Hepatocyte (in vitro differentiated cells): ENCODE data around the gene LMOD2. TPM values are rescaled to one million over a fixed set of nuclear protein-coding genes. Genes with fewer than 3 reads are reported as not detected.

Experiments used
- DNase-seq: peaks from one replicate; pipeline ENCODE4 v3.0.0-alpha.2; 2016; ENCODE audit warnings: low spot score
- H2AFZ ChIP-seq: fragments of 200-600 bp; sonication (generic); 2 replicates; pipeline ENCODE4 v1.6.0; 2016; ENCODE audit warnings: antibody characterized with exemption, mild to moderate bottlenecking
- H3K27ac ChIP-seq: fragments of 200-600 bp; sonication (generic); 2 replicates; pipeline ENCODE4 v1.5.1; 2016; ENCODE audit warnings: mild to moderate bottlenecking
- H3K27me3 ChIP-seq: fragments of 200-600 bp; sonication (generic); 2 replicates; pipeline ENCODE4 v1.6.1; 2016
- H3K36me3 ChIP-seq: fragments of 200-600 bp; sonication (generic); replicated peaks from 2 replicates; pipeline ENCODE4 v1.5.1; 2016; ENCODE audit warnings: low read depth; ENCODE audit not compliant: insufficient read depth
- H3K4me1 ChIP-seq: fragments of 200-600 bp; sonication (generic); 2 replicates; pipeline ENCODE4 v1.5.1; 2016; ENCODE audit warnings: mild to moderate bottlenecking, moderate library complexity; ENCODE audit not compliant: insufficient read depth
- H3K4me2 ChIP-seq: fragments of 200-600 bp; sonication (generic); 2 replicates; pipeline ENCODE4 v1.6.0; 2016
- H3K4me3 ChIP-seq: fragments of 200-600 bp; sonication (generic); 2 replicates; pipeline ENCODE4 v1.5.1; 2016; ENCODE audit warnings: mild to moderate bottlenecking
- H3K79me2 ChIP-seq: fragments of 200-600 bp; sonication (generic); 2 replicates; pipeline ENCODE4 v1.6.0; 2017; ENCODE audit warnings: mild to moderate bottlenecking
- H3K9me2 ChIP-seq: fragments of 200-600 bp; sonication (generic); replicated peaks from 2 replicates; pipeline ENCODE4 v1.6.0; 2017; ENCODE audit warnings: mild to moderate bottlenecking; ENCODE audit not compliant: insufficient read depth
- H3K9me3 ChIP-seq: fragments of 200-600 bp; sonication (generic); 2 replicates; pipeline ENCODE4 v1.5.1; 2016; ENCODE audit warnings: low read depth, mild to moderate bottlenecking
- H4K20me1 ChIP-seq: fragments of 200-600 bp; sonication (generic); 2 replicates; pipeline ENCODE4 v1.6.0; 2016; ENCODE audit warnings: mild to moderate bottlenecking; ENCODE audit not compliant: insufficient read depth, poor library complexity, severe bottlenecking
- EZH2 ChIP-seq: fragments of 200-600 bp; sonication (generic); IDR thresholded peaks from 2 replicates; pipeline ENCODE4 v1.6.1; 2016; ENCODE audit warnings: antibody characterized with exemption, mild to moderate bottlenecking, borderline replicate concordance
- EZH2phosphoT487 ChIP-seq: fragments of 200-600 bp; sonication (generic); IDR thresholded peaks from one replicate; pipeline ENCODE4 v1.6.1; 2018; ENCODE audit warnings: antibody characterized with exemption, mild to moderate bottlenecking, low read depth, moderate library complexity; ENCODE audit not compliant: unreplicated experiment, severe bottlenecking
- WGBS: methylation state at CpG from one replicate; pipeline ENCODE4 v1.1.6; 2016; ENCODE audit warnings: low lambda C conversion rate; ENCODE audit errors: missing lambda C conversion rate; 5-methylcytosine and 5-hydroxymethylcytosine counted together
- polyA plus RNA-seq: library from polyadenylated mRNA; unstranded; fragments of >200 nt; fragmentation: Nextera tagmentation; extraction: Ambion mirVana; gene quantifications from 2 replicates; pipeline ENCODE4 v1.2.1, GENCODE V29; 2016
- total RNA-seq: library from RNA; depleted of rRNA; stranded (reverse); fragments of >200 nt; gene quantifications from 2 replicates; pipeline ENCODE4 v1.2.3, GENCODE V29; 2014
- TF ChIP-seq, protein P1 (sequence below): fragments of 200-600 bp; sonication (generic); IDR thresholded peaks from 2 replicates; pipeline ENCODE4 v1.5.1; 2016; ENCODE audit warnings: antibody characterized with exemption, mild to moderate bottlenecking; ENCODE audit not compliant: poor library complexity

LMOD2 gene
- total and polyA plus RNA-seq, 2 experiments from 2014 or later = not detected

DNA sequence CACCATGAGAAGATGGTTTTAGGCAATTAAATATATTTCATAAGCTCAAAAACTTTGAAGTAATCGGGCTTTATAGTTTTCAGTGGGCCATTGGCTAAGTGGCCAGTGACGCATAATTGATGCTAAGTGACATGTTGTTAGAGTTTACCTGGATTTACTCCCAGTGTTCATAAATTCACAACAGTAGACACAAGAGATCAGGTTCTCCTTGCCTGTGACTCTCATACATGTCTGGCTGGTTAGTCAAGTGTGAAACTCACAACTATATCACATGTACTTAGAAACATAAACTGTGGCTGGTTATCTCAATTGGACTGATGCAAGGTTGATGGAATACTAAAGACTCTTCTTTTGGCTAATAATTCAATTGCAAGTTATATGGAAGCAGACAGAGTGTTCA, 27.8 kb upstream of the LMOD2 start:
- no peak for DNase-seq
- Histone ChIP-seq H2AFZ (no peak overlapping the region), H3K27ac (no peak overlapping the region), H3K4me3 (no peak overlapping the region), H3K9me2 (no peaks in the 10 kb centered on the region), H3K79me2 (no peaks in the 10 kb centered on the region), H3K27me3 (no peaks in the 10 kb centered on the region), H4K20me1 (no peaks in the 10 kb centered on the region), H3K4me1 (no peaks in the 10 kb centered on the region), H3K4me2 (no peak overlapping the region), H3K9me3 (no peaks in the 10 kb centered on the region), H3K36me3 (no peaks in the 10 kb centered on the region)
- TF ChIP-seq, protein P1, sequence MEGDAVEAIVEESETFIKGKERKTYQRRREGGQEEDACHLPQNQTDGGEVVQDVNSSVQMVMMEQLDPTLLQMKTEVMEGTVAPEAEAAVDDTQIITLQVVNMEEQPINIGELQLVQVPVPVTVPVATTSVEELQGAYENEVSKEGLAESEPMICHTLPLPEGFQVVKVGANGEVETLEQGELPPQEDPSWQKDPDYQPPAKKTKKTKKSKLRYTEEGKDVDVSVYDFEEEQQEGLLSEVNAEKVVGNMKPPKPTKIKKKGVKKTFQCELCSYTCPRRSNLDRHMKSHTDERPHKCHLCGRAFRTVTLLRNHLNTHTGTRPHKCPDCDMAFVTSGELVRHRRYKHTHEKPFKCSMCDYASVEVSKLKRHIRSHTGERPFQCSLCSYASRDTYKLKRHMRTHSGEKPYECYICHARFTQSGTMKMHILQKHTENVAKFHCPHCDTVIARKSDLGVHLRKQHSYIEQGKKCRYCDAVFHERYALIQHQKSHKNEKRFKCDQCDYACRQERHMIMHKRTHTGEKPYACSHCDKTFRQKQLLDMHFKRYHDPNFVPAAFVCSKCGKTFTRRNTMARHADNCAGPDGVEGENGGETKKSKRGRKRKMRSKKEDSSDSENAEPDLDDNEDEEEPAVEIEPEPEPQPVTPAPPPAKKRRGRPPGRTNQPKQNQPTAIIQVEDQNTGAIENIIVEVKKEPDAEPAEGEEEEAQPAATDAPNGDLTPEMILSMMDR = no peak
- TF ChIP-seq EZH2phosphoT487 (no peak), EZH2 (no peak)
- WGBS = 90% methylated on average over 2 of the region's 2 CpGs

DNA sequence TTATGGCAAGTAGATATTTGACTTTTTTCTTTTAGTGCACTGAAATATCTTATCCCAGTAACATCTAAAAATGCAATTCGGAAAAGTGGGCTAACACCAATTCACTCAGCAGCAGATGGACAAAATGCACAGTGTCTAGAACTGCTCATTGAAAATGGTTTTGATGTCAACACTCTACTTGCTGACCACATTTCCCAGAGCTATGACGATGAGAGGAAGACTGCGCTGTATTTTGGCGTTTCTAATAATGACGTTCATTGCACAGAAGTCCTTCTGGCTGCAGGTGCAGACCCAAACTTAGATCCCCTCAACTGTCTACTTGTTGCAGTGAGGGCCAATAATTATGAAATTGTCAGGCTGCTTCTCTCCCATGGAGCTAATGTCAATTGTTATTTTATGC, 26.8 kb upstream of the LMOD2 start:
- H3K27me3 ChIP-seq = no peaks in the 10 kb centered on the region
- H4K20me1 ChIP-seq = no peaks in the 10 kb centered on the region

DNA sequence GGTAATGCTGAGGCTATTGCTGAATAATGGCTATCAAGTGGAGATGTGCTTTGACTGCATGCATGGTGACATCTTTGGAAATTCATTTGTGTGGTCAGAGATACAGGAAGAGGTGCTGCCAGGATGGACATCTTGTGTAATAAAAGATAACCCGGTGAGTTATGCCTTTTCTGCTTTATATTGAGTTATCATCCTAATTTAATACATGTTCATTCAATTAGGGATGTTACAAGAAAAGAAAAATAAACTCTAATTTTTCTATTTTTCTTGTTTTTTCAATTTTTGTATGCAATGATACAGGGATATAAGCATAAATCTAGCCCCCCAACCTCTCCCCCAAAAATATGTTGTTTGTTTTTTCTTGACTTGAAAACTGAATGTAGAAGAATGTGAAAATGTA, 26.4 kb upstream of the LMOD2 start:
- TF ChIP-seq EZH2phosphoT487 (no peak), EZH2 (no peak)
- TF ChIP-seq, protein P1 = no peak
- Histone ChIP-seq H3K27me3 (no peaks in the 10 kb centered on the region), H3K9me2 (no peaks in the 10 kb centered on the region), H3K4me2 (no peak overlapping the region), H2AFZ (no peak overlapping the region), H3K27ac (no peak overlapping the region), H3K9me3 (no peaks in the 10 kb centered on the region), H3K4me1 (no peaks in the 10 kb centered on the region), H4K20me1 (no peaks in the 10 kb centered on the region), H3K36me3 (no peaks in the 10 kb centered on the region), H3K79me2 (no peaks in the 10 kb centered on the region), H3K4me3 (no peak overlapping the region)
- no peak for DNase-seq
- WGBS = 93% methylated on average over 1 of the region's 1 CpG

More for the DNA sequence above, 26.8 kb upstream of the LMOD2 start:
- Histone ChIP-seq H3K79me2 (no peaks in the 10 kb centered on the region), H2AFZ (no peak overlapping the region), H3K4me2 (no peak overlapping the region), H3K9me3 (no peaks in the 10 kb centered on the region), H3K4me3 (no peak overlapping the region), H3K9me2 (no peaks in the 10 kb centered on the region), H3K27ac (no peak overlapping the region), H3K4me1 (no peaks in the 10 kb centered on the region), H3K36me3 (no peaks in the 10 kb centered on the region)
- 97% methylated on average over 5 of the region's 5 CpGs for WGBS
- TF ChIP-seq EZH2 = no peak
- no peak for TF ChIP-seq EZH2phosphoT487
- TF ChIP-seq, protein P1 = no peak
- no peak for DNase-seq

DNA sequence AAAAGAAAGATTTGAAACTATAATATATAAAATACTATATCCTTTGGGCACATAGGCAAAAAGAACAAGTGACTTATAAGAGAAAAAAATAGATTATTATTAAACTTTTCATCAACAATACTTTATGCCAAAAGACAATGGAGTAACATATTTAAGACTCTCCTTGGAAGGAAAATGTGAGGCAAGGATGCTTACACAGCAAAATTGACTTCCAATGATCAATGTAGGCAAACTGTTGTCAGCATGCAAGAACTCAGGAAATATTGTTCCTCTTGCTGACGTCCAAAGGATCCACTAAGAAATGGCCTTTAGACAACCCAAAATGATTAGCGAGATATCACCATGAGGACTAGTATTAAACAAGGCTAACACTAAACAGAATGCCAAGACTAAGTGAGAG, 22.9 kb upstream of the LMOD2 start:
- no peaks in the 10 kb centered on the region for H3K27me3 ChIP-seq
- H2AFZ ChIP-seq = no peak overlapping the region
- no peak for DNase-seq
- no peaks in the 10 kb centered on the region for H3K4me1 ChIP-seq
- no peaks in the 10 kb centered on the region for H4K20me1 ChIP-seq
- TF ChIP-seq, protein P1 = no peak
- no peak for TF ChIP-seq EZH2
- TF ChIP-seq EZH2phosphoT487 = no peak
- no peaks in the 10 kb centered on the region for H3K36me3 ChIP-seq
- H3K4me3 ChIP-seq = no peak overlapping the region
- H3K79me2 ChIP-seq = no peaks in the 10 kb centered on the region
- H3K4me2 ChIP-seq = no peak overlapping the region
- 92% methylated on average over 2 of the region's 2 CpGs for WGBS
- H3K9me2 ChIP-seq = no peaks in the 10 kb centered on the region
- H3K9me3 ChIP-seq = no peaks in the 10 kb centered on the region
- H3K27ac ChIP-seq = no peak overlapping the region
